HCEC 1CT (cell line): ENCODE data around the gene CCDC33.
"Not testable (repeated sequence)": the region's sequence is repeated elsewhere in the genome, so short reads cannot be mapped to it uniquely, and the experiment has no call there.

ENCODE experiments used
- DNase-seq: peaks from one replicate; pipeline ENCODE4 v3.0.0-alpha.2; 2017

CCDC33 gene

DNA sequence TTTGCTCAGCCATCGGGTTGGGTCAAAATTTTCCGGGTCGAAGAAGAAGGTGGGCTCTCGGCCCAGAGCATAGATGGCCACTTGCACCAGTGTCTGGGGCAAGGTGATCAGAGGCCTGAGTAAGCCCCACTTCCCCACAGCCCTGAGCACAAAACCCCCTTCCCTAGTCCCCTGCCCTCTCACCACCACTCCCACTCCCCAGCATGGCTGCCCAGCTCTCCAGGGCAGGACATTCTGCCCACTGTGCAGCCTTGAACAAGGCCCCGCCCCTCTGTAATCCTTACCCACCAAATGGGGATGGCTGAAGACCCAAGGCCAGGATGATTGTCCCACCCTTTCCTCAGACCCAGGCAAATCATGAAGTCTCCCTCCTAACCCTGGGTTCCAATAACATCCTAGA is 102.5 kb downstream of the CCDC33 start:
- no peak for DNase-seq

DNA sequence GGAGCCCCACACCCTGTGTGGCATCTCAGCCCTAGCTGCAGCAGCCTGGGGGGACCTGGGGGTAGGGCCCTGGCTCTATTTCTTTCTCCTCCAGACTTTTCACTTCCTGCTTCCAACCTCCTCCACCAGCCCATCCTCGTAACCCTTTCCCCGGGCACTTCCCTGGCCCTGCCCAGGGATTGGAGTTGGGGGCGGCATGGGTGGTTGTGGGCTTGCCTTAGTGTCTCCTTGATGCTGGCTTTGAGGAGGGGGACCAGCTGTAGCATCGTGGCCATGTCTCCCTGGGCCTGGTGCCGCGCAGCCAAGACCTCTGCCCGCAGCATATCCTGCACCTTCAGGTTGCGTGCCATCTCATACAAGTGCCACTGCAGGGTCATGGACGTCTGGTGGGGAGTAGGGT is 103.2 kb downstream of the CCDC33 start:
- DNase-seq: no peak

DNA sequence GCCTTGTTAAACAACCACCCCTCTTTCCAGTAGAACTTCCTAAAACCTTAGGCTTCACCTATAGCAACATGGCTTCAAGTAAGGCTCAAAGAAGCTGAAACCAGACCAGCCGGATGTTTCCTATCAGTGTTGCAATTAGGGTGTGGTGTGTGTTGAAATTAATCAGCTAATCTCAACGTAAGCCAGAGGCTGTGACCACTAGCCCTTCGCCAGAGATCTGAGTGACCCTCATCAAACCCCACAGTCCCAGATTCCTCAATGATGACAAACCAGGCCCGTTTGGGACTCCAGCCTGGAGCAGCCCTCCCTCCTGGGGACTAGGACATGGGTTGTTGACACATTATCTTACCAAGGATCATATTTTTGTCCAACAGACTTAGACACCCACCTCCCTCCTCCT is 104.0 kb downstream of the CCDC33 start:
- DNase-seq: peak; percentile 22

DNA sequence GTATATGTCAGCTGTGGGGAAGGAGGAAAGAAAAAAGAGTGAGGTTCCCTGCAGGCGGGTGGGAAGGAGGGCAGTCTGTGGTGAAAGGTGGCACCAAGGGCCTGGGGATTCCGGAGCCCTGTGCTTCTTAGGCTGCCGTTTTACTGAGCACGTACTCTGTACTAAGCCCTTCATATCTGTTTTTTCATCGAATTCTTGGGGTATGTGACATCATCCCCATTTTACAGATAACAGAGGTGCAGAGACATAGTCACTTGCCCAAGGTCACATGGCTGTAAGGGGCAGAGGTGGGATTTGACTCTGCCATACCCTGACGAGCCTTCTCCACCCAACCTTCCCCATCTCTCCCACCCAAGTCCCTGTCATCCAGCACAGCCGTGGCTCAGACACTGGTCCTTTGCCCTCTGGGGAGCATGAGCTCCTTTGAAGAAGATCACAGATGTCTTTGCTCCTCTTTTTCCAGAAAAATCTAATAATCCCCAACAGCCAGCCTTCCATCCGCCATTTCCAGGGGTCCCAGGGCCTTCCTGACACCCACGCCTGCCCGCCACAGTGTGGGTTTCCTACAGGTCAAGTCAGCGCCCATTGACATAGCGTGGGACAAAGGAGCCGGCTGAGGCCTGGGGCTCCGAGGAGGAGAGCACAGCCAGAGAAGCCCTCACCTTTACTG is 107.1 kb downstream of the CCDC33 start:
- DNase-seq: no peak

DNA sequence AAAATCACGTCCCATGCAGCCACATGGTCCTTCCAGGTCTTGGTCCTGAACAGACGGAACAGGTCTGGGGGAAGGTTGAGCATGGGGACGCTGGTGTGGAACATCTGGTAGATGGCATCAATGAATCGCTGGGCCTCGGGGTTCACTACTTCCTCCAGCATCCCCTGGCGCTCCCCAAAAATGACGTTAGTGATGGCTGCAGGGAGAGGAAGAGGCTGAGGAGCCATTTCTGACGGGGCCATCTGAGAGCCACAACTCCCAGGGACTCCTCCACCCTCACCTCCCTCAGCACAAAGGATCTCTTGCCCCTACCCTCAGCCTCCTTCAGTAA is 107.6 kb downstream of the CCDC33 start:
- DNase-seq: no peak

DNA sequence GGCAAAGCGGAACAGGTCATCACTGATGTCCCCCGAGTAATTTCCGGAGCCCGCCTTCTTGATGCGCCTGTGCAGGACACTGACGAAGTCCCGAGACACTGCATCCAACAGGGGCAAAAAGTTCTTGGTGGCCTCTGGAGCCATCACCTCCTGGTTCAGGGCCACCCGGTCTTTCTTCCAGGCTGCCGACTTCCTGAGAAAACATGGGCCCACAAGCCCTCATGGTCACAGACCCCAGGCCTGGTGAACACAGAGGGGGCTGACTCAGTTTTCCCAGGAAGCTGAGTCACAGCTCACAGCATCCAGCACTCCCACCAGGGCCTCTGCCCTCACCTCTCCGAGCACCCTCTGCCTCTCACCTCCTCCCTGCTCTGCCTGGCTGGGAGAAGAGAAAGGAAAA is 108.9 kb downstream of the CCDC33 start:
- no peak for DNase-seq

DNA sequence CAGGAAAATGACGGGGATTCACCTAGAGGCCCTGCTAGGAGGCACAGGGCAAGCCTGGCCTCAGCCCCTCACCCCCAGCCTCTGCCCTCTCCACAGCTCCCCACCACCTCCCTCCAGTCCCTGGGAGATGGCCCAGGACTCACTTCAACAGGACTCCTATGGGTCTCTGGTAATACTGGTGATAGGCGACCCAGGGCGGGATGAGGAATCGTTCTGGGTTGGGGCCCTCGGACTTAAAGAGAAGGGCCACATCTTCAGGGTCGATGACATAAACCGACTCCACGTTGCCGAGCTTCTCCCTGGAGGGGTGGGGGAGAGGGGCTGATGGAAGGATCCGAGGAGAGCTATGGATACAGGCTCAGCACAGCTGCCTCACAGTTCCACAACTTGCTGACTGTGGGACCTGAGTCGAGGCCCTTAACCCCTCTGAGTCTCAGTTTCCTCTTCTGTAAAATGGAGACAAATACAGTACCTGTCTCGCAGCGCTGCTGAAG is 111.7 kb downstream of the CCDC33 start:
- no peak for DNase-seq

DNA sequence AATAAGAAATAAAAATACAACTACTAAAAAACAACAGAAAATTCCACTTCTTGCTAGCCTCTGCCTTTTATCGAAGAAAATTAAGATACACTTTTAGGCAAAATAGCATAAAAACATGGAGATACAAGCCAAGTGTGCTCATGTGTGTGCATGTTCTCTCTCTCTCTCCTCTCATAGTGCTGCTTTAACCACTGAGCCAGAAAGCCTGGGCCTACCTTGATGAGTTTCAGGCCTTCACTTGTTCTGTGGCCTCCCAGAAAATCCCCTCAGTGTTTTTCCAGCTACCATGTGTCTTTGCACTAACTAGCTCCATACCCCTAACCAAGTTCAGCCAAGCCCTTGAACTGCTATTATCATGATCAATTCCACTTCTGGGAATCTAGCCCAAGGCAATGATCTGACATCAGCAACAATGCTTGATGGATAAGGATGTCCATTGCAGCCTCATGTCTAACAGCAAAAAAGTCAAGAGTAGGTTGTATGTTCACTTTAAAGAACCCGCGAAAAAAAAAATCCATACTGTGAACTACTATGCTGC is 113.2 kb downstream of the CCDC33 start:
- no peak for DNase-seq

DNA sequence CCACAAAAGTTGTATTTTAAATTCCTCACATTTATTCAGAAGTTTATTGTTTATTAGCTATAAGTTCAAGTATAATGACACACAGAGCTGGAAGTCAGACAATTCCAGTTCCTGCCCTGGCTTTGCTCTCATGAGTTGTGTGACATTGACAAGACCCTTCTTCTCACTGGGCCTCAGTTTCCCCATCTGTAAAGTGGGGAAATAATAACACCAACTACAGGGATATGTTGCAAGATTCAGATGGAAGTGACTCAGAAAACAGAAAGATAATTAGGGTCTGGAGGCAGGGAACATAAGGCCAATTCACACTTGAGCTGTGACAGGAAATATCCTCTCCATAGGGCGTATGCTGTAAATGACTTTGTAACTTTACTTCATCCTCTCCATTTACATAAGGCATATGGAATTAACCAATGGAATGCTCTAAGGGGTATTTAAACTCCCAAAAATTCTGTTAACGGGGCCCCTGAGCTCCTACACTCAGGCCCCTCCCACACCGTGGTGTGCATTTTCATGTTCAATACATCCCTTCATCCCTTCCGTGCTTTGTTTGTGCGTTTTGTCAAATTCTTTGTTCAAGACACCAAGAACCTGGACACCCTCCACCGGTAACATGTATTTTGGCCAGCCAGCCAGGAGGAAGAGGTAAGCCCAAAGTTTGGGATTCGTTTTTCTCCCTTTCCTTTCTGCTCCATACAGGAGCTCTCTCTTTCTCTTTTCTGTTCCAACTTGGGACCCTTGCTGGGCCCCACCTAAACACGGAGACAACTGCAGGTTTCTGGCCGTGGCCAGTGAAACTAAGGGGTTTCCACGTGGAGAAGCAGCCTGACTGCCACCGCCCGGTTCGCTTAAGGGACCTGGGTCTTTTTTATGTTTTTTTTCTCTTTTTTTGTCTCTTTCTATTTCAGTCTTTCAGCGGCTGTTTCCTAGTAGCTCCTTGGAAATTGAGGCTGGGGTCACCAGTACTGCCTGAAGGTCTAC is 114.5 kb downstream of the CCDC33 start:
- DNase-seq: no peak

DNA sequence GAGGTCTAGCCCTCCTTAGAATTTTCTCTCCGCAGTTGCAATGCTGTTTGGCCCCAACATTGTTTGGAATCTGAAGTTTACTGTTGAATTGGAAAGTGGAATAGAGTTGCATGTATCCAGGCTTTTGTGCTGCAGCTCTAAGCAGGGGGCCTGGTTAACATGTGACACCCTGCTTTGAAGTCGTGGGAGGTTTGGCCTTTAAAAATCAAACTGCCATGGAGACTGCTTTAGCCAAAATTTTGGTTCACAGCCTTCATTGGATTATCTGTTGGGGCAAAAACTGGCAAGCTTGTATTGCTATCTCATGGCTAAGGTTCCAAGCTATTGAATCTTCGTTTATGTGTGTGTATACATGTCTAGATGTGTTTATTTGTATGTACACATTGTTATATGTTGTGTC is 115.5 kb downstream of the CCDC33 start:
- no peak for DNase-seq

DNA sequence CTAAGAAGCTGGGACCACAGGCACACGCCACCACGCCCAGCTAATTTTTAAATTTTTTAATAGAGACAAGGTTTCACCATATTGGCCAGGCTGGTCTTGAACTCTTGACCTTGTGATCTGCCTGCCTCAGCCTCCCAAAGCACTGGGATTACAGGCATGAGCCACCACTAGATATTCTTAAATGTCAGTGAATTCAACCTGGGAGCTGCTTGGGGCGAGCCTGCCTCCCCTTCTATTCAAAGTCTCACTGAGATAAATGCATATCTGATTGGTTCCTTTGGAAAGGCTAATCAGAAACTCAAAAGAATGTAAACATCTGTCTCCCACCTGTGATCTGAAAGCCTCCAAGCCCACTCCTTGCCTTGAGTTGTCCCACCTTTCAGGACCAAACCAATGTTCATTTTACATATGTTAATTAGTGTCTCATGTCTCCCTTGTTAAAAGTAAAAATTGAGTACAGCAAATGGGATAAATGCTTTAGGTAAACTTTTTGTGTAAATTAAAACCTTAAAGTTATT is 116.3 kb downstream of the CCDC33 start:
- DNase-seq: no peak

DNA sequence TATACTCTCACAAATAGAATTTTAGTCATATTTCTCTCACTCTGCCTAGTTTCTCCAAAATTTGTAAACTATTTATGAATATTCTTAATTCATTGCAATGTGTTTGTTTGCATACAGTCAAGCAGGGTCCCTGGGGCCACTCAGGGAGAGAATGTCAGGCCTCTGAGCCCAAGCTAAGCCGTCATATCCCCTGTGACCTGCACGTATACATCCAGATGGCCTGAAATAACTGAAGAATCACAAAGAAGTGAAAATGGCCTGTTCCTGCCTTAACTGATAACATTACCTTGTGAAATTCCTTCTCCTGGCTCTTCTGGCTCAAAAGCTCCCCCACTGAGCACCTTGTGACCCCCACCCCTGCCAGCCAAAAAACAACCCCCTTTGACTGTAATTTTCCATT is 117.9 kb downstream of the CCDC33 start:
- DNase-seq: not testable (repeated sequence)

DNA sequence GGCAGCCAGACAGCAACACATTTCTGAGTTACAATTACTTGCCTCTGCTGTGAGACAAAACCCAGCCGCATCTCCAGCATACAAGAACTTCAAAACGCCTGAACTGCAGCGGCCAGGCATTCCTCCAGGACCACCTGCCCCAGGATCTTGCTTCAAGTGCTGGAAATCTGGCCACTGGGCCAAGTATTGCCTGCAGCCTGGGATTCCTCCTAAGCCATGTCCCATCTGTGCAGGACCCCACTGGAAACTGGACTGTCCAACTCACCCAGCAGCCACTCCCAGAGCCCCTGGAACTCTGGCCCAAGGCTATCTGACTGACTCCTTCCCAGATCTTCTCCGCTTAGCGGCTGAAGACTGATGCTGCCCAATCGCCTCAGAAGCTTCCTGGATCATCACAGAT is 119.9 kb downstream of the CCDC33 start:
- not testable (repeated sequence) for DNase-seq

DNA sequence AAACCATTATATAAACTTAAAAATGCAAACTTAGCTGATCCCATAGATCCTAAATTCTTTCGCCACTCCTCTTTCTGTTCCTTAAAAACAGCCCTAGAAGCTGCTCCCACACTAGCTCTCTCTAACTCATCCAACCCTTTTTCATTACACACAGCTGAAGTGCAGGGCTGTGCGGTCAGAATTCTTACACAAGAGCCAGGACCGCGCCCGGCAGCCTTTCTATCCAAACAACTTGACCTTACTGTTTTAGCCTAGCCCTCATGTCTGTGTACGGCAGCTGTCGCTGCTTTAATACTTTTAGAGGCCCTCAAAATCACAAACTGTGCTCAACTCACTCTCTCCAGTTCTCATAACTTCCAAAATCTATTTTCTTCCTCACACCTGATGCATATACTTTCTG is 121.4 kb downstream of the CCDC33 start:
- DNase-seq: not testable (repeated sequence)

DNA sequence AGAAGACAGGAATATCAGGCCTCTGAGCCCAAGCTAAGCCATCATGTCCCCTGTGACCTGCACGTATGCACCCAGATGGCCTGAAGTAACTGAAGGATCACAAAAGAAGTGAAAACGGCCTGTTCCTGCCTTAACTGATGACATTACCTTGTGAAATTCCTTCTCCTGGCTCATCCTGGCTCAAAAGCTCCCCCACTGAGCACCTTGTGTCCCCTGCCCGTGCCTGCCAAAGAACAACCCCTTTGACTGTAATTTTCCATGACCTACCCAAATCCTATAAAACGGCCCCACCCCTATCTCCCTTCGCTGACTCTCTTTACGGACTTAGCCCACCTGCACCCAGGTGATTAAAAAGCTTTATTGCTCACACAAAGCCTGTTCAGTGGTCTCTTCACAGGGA is 123.2 kb downstream of the CCDC33 start:
- not testable (repeated sequence) for DNase-seq

DNA sequence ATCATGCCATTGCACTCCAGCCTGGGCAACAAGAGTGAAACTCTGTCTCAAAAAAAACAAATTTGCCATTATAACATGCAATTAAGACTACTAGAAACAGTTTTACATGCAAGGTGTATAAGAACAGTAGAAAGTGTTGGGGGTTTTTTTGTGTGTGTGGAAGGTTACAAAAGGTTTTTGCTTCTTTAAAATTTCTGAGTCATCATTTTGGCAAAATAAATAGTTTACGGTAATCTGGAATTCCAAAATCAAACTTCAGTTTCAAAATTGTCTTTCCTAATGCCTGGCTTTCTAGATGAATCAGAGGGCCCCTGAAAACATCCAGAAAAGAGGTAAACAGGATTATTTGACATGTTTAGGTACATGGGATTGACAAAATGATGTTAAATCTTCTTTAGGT is 124.7 kb downstream of the CCDC33 start:
- not testable (repeated sequence) for DNase-seq

DNA sequence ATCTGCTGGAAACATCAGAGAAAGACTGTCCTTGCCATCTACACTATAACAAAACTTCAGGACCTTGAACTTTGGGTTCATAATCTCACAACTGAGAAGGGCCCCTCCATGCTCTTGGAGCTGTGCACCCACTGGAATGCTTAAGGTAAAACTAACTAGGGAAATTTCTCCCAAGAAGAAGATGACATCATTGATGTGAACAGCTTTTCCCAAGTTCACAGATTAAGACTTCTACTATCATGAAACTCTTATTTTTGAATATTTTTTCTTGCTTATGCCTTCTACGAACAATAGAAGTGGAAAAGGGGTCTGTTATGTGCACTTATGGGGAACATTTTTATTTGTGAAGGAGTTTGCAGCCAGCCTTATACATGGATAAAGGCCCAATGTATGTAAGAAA is 126.4 kb downstream of the CCDC33 start:
- no peak for DNase-seq

DNA sequence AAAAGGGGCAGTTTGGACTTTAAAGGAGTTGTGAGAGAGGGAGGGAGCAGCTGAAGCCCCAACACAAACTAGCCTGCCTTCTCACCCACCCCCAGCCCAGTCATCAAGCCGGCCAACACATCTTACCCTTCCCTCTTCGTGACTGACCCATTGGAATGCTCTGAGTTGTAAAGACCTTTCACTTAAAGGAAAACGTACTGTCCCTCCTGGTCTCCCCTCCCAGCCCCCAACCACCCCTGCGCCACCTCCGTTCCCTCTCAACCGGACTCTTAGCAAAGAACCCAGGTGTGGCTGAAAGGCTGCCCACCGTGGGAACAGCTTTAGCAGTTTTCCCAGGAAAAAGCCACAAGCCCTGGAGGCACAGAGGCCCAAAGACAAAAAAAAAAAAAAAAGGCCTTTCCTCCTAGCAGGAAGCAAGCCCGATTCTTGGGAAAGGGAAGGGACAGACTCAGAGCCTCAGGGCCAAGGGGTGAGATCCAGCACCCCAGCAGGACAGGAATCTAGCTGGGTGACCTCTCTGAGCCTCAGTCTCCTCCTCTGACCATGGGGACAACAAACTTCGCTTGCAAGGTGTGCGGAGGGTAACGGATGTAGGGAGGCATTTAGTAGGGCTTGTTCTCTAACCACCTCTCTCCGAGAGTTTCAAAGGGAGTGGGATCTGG is 128.9 kb downstream of the CCDC33 start:
- DNase-seq: no peak

DNA sequence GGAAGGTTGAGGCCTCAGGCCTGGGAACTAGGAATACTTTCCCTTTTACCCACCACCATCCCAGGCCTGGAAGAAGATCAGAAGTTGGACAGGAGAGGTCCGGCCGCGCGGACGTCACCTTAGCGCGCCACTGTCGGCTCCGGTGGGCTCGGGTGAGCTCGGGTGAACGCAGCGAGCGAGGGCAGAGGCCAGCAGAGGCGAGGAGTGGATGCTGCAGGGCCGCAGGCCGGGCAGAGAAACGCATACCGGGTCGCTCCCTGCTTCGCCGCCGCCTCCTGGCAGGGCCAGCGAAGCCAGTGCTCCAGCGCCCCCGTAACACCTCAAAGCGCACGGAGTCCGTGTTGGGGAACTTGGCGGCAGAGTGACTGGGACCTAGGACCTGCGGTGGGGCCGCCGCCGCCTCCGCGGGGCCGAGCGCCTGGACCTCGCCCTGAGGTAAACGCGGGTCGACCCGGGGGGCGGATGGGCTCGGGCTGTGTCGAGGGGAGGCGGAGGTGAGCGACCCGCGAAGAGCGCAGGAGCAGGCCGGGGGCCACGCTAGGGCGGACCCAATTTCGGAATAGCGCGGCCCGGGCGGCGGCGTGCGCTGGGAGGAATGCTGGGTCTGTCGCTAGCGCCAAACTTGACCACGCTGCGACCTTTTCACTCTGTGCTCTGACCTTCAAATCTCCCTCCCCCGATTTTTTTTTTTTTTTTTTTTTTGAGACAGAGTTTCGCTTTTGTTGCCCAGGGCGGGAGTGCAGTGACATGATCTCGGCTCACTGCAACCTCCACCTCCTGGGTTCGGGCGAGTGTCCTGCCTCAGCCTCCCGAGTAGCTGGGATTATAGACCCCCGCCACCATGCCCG is 129.7 kb downstream of the CCDC33 start:
- DNase-seq: no peak

DNA sequence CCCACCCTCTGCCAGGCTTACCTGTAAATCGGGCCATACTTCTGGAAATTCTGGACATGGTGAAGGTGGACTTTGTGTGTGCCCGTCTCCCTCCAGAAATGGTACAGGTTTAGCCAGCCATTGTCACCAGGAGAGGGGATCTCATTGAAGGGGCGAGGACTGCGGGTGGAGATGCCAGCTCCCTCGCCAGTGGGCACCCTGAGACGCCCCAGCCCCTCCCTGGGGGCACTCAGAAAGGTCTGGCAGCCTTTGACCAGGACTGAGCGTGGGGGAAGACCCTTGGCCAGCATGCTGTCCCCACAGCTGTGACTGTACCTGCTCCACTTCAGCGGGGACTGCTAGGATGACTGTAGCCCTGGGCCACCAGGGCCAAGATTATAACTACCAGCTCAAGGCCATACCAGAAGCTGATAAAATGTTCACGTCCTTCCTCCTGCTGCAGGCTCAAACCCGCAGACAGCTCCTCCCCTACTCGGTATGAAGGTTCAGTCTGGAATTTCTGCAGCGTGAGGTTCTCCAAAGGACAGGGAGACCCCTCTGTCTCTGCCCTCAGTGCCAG is 131.2 kb downstream of the CCDC33 start, which contains the start of gene CYP11A1:
CYP11A1 (minus strand) TSS at position 351 of the 559 bp plus-strand sequence; CDS start at position 290, 61 bp downstream.
- DNase-seq: no peak

DNA sequence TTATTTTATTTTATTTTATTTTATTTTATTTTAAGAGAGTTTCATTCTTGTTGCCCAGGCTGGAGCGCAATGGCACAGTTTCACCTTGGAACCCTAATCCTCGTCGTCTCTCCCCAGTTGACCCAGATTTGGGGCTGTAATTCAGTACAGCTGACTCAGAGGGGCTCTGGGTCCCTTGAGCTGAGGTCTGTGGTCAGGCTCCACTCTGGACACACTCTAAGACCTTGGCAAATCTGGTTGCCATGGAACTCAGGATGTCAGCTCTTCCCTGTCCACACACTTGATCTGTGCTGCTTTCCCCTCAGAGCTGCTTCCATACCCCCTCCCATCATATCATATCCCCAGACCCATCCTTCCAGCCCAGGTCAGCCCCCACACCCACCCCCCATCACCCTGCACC is 132.0 kb downstream of the CCDC33 start:
- no peak for DNase-seq
